SK-N-SH treated with all-trans-retinoic acid at 6 μM for 48 hours (cell line): ENCODE results near the gene ID3.

Experiments
- ARNTL ChIP-seq: fragments of 450-650 bp; formaldehyde crosslinking; IDR thresholded peaks from 2 replicates; pipeline ENCODE4 v1.5.0; 2020; ENCODE audit warnings: low read depth, mild to moderate bottlenecking, moderate library complexity, borderline replicate concordance
- ESRRG ChIP-seq: fragments of 250-450 bp; sonication (Bioruptor Pico); IDR thresholded peaks from 2 replicates; pipeline ENCODE4 v1.6.1; 2021; ENCODE audit warnings: mild to moderate bottlenecking
- GLIS3 ChIP-seq: fragments of 250-450 bp; sonication (Bioruptor Pico); IDR thresholded peaks from 2 replicates; pipeline ENCODE4 v1.5.0; 2020; ENCODE audit warnings: mild to moderate bottlenecking, moderate library complexity
- OSR1 ChIP-seq: fragments of 250-450 bp; sonication (Bioruptor Pico); IDR thresholded peaks from 2 replicates; pipeline ENCODE4 v1.8.0; 2022; ENCODE audit warnings: moderate library complexity, mild to moderate bottlenecking, inconsistent platforms
- RARB ChIP-seq: fragments of 250-450 bp; sonication (Bioruptor Pico); IDR thresholded peaks from 2 replicates; pipeline ENCODE4 v1.8.0; 2021; ENCODE audit warnings: mild to moderate bottlenecking, moderate library complexity
- TCF4 ChIP-seq: fragments of 250-450 bp; sonication (Bioruptor Pico); IDR thresholded peaks from 2 replicates; pipeline ENCODE4 v1.8.0; 2021; ENCODE audit warnings: mild to moderate bottlenecking, moderate library complexity, borderline replicate concordance
- ZFP30 ChIP-seq: fragments of 450-650 bp; formaldehyde crosslinking; IDR thresholded peaks from 2 replicates; pipeline ENCODE4 v1.5.0; 2022; ENCODE audit warnings: mild to moderate bottlenecking, moderate library complexity
- ZNF565 ChIP-seq: fragments of 450-650 bp; formaldehyde crosslinking; conservative IDR thresholded peaks from 2 replicates; pipeline ENCODE4 v1.5.0; 2020; ENCODE audit warnings: low read depth, mild to moderate bottlenecking, moderate library complexity
- ZNF70 ChIP-seq: fragments of 450-650 bp; formaldehyde crosslinking; IDR thresholded peaks from 2 replicates; pipeline ENCODE4 v1.5.0; 2020; ENCODE audit warnings: mild to moderate bottlenecking, moderate library complexity
- ZNF8 ChIP-seq: fragments of 450-650 bp; formaldehyde crosslinking; IDR thresholded peaks from 2 replicates; pipeline ENCODE4 v1.5.0; 2020; ENCODE audit warnings: mild to moderate bottlenecking, moderate library complexity
- TF ChIP-seq, protein P1 (sequence below): fragments of 250-450 bp; sonication (Bioruptor Pico); IDR thresholded peaks from 2 replicates; pipeline ENCODE4 v1.8.0; 2020; ENCODE audit warnings: mild to moderate bottlenecking, moderate library complexity, borderline replicate concordance
- TF ChIP-seq, protein P2 (sequence below): fragments of 250-450 bp; sonication (Bioruptor Pico); IDR thresholded peaks from 2 replicates; pipeline ENCODE4 v1.5.1; 2021; ENCODE audit warnings: mild to moderate bottlenecking, moderate library complexity
- TF ChIP-seq, protein P3 (sequence below): fragments of 250-450 bp; sonication (Bioruptor Pico); IDR thresholded peaks from 2 replicates; pipeline ENCODE4 v1.8.0; 2021; ENCODE audit warnings: low read depth, mild to moderate bottlenecking, moderate library complexity, borderline replicate concordance

DNA sequence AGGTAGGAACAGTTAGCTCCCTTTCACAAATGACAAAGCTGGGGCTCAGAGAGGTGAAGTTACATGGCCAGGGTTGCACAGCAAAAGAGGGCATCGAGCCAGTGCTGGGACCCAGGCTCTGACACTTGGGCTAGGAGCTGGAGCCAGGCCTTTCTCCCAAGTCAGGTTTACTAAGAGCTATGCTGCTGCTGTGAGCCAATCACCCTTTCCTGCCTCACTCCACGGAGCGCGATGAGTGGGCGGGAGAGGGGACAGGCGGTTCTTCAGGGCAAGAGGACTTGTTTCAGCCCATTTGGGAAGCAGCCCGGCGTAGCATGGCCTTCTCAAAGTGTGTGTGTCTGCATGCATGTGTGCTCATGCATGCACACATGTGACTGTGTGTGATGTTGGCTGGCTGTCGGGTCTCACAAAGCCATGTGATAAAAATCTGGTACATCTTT lies 10.6 kb downstream of the ID3 start:
- TF ChIP-seq, protein P1, sequence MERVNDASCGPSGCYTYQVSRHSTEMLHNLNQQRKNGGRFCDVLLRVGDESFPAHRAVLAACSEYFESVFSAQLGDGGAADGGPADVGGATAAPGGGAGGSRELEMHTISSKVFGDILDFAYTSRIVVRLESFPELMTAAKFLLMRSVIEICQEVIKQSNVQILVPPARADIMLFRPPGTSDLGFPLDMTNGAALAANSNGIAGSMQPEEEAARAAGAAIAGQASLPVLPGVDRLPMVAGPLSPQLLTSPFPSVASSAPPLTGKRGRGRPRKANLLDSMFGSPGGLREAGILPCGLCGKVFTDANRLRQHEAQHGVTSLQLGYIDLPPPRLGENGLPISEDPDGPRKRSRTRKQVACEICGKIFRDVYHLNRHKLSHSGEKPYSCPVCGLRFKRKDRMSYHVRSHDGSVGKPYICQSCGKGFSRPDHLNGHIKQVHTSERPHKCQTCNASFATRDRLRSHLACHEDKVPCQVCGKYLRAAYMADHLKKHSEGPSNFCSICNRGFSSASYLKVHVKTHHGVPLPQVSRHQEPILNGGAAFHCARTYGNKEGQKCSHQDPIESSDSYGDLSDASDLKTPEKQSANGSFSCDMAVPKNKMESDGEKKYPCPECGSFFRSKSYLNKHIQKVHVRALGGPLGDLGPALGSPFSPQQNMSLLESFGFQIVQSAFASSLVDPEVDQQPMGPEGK (CRISPR knock-in tag): no peak
- TF ChIP-seq GLIS3 (CRISPR knock-in tag) (no peak), ESRRG (no peak), RARB (no peak), OSR1 (CRISPR knock-in tag) (no peak), TCF4 (CRISPR knock-in tag) (no peak), ZNF8 (CRISPR knock-in tag) (no peak), ARNTL (CRISPR knock-in tag) (no peak), ZFP30 (CRISPR knock-in tag) (no peak), ZNF70 (no peak), ZNF565 (CRISPR knock-in tag) (no peak)
- TF ChIP-seq, protein P2, sequence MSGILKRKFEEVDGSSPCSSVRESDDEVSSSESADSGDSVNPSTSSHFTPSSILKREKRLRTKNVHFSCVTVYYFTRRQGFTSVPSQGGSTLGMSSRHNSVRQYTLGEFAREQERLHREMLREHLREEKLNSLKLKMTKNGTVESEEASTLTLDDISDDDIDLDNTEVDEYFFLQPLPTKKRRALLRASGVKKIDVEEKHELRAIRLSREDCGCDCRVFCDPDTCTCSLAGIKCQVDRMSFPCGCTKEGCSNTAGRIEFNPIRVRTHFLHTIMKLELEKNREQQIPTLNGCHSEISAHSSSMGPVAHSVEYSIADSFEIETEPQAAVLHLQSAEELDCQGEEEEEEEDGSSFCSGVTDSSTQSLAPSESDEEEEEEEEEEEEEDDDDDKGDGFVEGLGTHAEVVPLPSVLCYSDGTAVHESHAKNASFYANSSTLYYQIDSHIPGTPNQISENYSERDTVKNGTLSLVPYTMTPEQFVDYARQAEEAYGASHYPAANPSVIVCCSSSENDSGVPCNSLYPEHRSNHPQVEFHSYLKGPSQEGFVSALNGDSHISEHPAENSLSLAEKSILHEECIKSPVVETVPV: no peak
- TF ChIP-seq, protein P3, sequence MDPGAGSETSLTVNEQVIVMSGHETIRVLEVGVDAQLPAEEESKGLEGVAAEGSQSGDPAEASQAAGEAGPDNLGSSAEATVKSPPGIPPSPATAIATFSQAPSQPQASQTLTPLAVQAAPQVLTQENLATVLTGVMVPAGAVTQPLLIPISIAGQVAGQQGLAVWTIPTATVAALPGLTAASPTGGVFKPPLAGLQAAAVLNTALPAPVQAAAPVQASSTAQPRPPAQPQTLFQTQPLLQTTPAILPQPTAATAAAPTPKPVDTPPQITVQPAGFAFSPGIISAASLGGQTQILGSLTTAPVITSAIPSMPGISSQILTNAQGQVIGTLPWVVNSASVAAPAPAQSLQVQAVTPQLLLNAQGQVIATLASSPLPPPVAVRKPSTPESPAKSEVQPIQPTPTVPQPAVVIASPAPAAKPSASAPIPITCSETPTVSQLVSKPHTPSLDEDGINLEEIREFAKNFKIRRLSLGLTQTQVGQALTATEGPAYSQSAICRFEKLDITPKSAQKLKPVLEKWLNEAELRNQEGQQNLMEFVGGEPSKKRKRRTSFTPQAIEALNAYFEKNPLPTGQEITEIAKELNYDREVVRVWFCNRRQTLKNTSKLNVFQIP (CRISPR knock-in tag): no peak
